ENCODE data around the gene IGSF9.

IGSF9 gene

DNA sequence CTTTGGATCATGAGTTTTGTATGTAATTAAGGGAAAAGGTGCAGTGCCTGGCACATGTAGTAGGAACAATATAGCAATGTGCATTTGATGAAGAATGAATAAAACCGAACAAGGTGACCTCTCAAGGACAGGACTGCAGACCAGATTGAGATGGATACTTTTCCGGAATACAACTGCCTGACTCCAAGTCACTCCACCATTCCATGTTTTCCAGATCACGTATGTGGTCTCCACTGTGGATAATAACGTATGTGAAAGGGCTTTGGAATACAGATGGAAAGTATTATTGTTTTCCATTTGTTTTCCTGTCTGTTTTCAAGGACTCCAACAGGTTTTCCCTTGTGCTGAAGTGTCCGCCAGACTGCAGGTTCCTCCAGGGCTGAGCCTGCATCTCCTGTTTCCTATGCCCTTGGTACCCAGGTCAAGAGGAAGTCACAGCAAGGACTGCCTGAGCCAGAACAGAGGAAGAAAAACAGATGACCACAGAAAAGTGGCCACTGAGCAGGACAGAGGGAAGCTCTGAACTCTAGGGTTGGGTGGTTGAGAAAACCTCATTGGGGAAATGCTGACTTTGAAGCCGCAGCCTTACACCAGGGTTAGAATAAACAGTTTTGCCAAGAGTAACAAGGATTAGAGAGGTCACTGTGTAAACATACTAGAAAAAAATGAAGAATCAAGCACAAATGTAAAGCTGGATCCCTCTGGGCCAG lies 49.4 kb downstream of the IGSF9 start:
- DNase-seq (ENCODE audit: low read depth) = no peak

DNA sequence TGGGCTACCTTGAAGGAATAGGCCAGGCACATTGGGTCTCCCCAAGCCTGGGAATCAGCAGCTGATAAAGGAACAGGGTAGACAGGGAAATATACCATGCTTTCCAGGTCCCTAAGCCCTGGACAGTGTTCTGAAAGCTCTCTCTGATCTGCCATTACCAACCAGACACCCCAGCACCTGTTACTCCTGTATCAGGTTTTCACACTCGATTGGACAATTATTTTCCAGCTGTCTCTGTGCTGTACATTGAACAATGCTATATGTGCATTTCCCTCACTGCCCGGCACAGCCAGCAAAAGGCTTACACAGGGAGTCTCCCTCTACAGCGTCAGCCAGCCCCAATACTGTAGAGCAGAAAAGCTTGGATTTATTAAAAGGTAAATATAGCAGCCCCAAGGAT lies 50.1 kb downstream of the IGSF9 start:
- DNase-seq (ENCODE audit: low read depth) = no peak

DNA sequence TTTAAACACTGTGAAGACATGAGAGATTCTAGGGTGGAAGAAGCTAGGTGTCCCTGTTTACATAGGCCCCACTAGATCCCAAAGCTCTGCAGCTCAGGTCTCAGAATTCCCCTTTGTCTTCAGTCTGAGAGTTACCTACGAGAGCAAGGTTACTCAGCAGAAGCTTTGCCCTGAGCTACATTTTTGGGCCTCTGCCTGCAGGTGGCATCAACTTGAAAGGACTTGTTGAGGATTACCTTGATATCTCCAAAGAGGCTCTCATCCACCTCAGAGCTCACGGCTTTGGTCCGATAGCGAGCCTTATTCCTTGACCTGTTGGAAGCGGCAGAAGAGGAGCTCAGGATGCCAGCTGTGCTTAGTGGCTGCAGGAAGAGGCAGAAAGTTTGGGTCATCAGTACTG lies 52.5 kb downstream of the IGSF9 start:
- DNase-seq (ENCODE audit: low read depth) = no peak

DNA sequence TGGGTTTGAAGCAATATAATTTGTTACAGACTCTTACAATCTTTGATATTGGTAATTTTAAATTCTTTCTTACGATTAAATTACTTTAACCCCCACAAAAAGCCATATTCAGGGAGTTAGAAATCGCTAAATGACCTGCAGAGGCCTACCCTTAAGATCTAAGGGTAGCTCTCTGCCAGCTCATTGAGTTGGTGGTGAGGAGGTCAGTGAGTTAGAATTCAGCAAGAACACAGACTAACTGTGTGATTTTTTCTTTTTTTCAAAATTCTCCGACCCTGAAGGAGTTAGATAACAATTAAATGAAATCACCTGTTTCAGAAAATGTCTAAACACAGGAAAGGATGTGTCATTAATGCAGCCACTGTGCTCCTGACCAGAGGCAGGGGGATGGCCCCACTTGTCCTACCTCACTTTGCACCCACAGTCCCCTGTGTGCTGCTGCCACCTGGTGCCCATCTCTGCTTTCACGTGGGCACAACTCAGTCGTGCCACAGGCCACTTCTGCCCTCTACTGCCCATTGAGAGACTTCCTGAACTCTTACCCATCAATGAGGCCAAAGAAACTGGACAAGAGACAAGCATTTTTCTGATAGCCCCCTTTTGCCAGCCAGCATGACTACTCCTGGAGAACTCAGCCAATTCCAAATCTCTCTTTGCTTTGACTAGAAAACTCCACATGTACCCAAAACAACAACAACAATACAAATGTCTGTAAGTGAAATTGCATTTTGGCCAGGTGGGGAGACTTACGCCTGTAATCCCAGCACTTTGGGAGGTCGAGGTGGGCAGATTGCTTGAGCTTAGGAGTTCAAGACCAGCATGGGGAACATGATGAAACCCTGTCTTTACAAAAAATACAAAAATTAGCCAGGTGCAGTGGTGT lies 53.9 kb downstream of the IGSF9 start:
- peak; percentile 58 for DNase-seq (ENCODE audit: low read depth)

DNA sequence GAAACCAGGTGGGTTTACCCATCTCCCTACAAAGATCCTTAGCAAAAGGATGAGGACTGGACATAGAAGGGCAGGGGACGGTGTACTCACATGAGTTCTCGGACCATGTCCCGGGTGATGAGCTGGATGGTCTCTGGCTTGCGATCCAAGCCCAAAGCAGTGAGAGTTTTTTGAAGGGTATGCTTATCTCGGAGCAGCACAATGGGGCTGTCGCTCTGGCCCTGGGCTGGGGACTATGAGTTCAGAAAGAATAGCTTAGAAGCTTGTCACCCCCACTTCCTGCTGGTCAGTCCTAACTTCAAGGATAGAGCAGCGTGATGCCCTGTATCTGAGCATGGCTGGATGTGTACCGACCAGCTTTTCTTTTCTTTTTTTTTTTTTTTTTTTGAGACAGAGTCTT lies 55.0 kb downstream of the IGSF9 start:
- DNase-seq (ENCODE audit: low read depth) = no peak

DNA sequence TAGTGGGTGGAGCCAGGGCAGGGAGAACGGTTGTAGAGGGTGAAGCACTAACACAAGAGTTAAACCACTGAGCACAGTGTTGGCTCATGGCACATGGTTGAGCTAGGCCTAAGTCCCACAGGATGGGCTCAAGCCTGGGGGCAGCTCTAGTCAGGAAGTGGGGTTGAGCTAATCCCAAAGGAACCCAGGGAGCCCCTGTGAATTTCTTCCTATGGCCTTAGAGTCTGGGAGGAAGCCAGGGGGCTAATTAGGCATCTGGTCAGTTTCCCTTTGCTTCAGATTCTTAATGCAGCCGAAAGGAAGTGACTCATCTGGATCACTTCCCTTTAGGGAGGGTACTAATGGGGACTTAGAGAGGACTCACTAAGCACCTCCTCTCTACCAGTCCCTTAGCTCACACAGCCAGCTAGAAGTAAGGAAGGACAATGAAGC lies 55.6 kb downstream of the IGSF9 start:
- DNase-seq (ENCODE audit: low read depth) = no peak

DNA sequence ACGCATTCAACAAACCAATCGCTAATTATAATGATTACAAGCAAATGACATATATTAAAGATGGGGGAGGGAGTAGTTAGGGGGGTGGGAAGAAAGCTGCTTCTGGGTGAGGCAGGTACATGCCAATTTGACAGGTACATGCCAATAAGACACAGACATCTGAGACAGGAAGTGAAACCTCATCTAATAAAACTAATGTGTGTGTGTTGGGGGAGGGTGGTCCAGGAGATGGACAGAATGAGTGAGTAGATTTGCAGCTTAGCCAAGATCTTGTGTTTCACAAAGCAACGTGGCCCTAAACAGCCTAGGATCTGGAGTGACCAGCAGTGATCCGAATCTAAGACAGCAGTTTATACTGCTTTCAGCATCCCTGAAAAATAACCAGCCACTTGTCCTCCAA lies 56.2 kb downstream of the IGSF9 start:
- no peak for DNase-seq (ENCODE audit: low read depth)

DNA sequence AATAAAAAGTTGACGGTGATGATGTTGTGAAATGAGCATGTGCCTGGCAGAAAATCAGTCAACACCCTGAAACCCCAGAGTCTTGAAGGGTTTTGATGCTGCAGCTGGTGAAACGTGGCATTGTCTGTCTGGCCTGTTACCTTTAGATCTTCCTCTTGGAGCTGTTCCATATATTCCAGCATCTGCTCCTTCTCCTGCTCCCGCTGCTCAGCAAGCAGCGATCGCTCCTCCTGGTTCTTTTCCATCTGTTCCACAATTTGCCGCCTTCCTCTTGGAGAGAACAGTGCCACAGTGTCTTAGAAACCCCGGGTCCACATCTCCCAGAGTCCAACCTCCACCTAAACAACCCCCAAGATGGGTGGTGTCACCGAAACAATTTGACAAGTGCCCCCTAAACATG lies 61.1 kb downstream of the IGSF9 start:
- no peak for DNase-seq (ENCODE audit: low read depth)

DNA sequence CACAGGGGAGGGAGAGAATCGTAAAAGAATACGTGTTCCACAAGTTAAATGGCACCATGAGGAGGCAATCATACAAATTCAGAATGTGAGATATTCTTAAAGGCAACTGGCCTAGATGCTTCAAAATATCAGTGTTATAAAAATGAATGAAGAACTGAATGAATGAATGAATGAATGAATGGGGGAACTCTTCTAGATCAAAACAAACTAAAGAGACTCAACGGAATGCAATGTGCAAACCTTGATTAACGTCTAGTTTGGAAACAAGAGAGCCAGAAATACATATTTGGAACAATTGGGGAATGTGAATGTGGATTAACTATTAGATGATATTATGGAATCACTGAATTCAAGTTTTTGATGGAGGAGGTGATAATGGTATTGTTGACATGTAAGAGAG lies 62.3 kb downstream of the IGSF9 start:
- DNase-seq (ENCODE audit: low read depth) = no peak

DNA sequence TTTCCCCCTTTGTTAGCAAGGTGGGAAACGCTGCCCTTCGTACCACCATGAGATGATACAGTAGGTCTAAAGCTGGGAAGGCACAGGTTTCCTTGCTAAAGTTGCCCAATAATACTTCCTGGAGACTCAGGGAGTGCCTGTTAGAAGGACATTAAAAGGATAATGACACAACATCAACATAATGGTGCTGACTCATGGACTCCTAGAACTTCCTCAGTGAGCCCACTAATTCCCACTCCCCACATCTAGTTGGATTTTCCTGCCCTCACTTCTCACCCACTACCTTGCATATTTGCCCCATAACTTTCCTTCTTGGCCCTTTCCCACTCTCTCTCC lies 62.9 kb downstream of the IGSF9 start:
- no peak for DNase-seq (ENCODE audit: low read depth)

DNA sequence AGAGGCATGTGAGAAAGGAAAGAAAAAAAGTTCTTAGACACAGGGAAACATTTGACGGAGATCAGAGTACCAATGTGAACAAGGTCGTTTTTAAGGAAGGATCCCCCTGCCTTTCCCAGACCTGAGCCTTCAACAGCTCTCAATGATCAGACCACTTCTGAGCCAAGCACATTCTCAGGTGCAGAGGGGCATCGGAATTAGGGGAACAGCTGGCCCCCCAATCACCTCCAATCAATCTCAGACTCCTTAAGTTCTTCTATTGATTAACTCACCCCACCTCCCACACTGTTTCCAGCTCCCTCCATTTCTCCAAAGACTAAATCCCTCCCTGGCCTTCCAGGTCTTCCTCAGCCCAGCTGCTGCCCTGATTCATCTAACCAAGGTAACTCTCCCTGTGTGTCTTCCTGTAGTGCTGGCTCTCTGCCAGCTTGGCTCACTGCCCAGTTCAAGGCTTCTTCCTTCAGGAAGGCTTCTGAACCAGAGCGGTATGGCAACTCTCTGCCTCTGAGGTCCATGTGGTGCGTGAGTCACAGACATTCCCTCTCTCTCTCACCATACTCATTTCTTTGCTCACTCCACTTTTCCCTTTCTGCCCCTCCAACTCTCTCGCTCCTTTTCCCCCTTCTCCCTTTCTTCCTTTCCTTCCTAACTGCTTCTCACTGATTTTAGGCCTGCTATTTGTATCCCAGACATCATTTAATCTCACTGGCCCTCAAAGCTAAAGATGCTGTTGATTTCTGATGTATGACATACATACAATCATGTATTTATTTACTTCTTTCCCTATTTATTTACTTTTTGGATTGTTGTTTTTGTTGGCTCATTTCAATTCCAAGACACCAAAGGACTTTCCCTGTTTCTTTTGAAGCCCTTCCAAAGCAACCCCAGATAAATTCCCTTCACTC lies 63.5 kb downstream of the IGSF9 start:
- DNase-seq (ENCODE audit: low read depth) = no peak

DNA sequence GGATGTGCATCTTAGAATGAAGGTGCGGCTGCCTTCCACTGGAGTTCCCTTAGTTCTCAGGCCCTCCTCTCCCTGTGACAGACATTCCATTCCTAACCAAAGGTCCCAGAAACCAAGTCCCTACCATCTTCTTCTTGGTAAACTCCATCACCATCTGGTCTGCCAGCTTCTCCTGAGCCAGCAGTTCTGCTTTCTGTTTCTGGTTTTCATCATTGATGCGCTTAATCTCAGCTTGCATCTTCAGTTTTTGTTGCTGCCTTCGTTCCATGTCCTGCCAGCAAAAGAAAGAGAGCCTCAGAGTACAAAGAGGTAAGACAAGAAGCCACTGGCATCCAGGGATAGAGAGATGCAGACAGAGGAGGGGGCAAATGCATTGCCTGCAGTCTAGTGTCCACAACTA lies 65.0 kb downstream of the IGSF9 start:
- DNase-seq (ENCODE audit: low read depth) = no peak

DNA sequence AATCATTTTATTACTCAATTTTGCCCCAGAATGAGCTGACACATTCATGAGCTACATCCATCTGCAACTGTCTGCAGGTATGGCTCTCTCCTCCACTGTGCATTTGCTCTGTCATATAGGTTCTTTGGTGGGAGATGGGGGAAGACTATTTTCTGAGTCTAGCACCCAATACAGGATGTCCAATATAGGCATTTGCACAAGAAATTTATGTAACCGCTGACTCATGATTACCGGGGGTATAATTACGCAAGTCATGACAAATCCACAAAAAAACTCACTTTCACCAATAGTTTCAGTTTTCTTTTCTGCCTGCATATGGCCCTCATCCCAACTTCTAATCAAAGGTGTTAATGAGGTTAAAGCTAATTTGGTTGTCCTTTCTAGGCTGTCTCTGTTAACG lies 65.4 kb downstream of the IGSF9 start:
- no peak for DNase-seq (ENCODE audit: low read depth)

DNA sequence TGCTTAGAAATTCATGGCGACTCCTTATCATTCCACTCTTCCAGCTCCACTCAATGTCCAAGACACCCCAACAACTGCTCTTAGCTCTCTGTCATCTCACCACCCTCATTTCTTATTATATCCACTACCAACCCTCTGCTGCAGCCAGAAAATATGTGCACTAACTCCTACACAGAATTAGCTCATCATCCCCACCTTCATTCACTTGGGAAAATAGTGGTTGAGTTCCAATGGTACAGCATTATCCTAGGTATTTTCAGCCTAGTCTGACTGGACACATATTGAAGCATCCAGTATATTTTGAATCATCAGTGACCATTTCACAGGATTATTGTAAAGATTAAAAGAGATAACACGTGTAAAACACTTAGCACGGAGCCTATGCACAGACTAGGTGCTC lies 66.3 kb downstream of the IGSF9 start:
- no peak for DNase-seq (ENCODE audit: low read depth)

DNA sequence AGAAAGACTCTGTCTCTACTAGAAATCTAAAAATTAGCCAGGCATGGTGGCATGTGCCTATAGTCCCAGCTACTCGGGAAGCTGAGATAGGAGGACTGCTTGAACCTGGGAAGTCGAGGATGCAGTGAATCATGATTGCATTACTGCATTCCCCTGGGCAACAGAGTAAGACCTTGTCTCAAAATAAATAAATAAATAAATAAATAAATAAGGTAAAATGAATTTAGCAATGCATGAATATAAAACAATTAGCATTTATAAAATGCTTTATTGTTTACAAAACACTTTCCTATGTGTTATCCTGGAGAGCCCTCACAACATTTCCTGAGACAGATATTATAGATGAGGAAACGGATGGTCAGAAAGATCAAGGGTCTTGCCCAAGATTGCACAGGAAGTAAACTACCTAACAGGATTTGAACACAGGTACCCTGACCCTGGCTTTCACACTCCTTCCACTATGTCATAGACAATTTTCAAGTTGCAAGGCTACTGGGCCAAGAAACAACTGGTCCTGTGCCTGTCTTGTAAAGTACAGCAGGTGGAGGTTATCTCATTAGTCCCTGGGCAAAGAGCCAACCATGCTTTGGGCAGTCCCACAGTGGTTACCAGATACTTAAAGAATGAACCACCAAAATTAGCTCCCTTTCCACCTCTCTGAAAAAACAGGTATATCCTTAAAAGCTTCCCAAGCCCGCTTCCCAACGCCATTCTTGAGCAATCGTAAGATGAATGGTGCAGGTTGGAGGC lies 67.5 kb downstream of the IGSF9 start:
- DNase-seq (ENCODE audit: low read depth) = no peak

Measured in stimulated activated CD8-positive, alpha-beta memory T cell treated with anti-CD3 and anti-CD28 coated beads, Interleukin-12 subunit alpha, Interleukin-12 subunit beta, amount 100 ng/mL, for 4 hours (primary cell).